ENCODE data around the gene DTD1.

The DTD1 gene

GRCh38 chr20:18801516-18801915 is 213.7 kb downstream of the DTD1 start:
- TF ChIP-seq, protein P1, sequence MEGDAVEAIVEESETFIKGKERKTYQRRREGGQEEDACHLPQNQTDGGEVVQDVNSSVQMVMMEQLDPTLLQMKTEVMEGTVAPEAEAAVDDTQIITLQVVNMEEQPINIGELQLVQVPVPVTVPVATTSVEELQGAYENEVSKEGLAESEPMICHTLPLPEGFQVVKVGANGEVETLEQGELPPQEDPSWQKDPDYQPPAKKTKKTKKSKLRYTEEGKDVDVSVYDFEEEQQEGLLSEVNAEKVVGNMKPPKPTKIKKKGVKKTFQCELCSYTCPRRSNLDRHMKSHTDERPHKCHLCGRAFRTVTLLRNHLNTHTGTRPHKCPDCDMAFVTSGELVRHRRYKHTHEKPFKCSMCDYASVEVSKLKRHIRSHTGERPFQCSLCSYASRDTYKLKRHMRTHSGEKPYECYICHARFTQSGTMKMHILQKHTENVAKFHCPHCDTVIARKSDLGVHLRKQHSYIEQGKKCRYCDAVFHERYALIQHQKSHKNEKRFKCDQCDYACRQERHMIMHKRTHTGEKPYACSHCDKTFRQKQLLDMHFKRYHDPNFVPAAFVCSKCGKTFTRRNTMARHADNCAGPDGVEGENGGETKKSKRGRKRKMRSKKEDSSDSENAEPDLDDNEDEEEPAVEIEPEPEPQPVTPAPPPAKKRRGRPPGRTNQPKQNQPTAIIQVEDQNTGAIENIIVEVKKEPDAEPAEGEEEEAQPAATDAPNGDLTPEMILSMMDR (IDR thresholded peaks at IDR 0.05; ENCODE audit: low read depth, low read length, missing control alignments): no peak
- no peak for DNase-seq (ENCODE audit: low read depth)
- in situ Hi-C loops (cut with HindIII; ENCODE audit: low sequenced_read_pairs): no loop called here
- no peak overlapping the region for H3K4me3 ChIP-seq (ENCODE audit: low read depth, low read length)

GRCh38 chr20:18802012-18802634 is 214.3 kb downstream of the DTD1 start:
- in situ Hi-C loops (cut with HindIII; ENCODE audit: low sequenced_read_pairs): no loop called here
- TF ChIP-seq, protein P1 (IDR thresholded peaks at IDR 0.05; ENCODE audit: low read depth, low read length, missing control alignments): no peak
- H3K4me3 ChIP-seq (ENCODE audit: low read depth, low read length): no peak overlapping the region
- DNase-seq (ENCODE audit: low read depth): no peak

- TF ChIP-seq, protein P1 (IDR thresholded peaks at IDR 0.05; ENCODE audit: low read depth, low read length, missing control alignments): no peak
- DNase-seq (ENCODE audit: low read depth): no peak
- in situ Hi-C loops (cut with HindIII; ENCODE audit: low sequenced_read_pairs): no loop called here
- no peak overlapping the region for H3K4me3 ChIP-seq (ENCODE audit: low read depth, low read length)
These were observed 218.0 kb downstream of the DTD1 start for GRCh38 chr20:18805881-18806280.

- no peak for DNase-seq (ENCODE audit: low read depth)
- no peak overlapping the region for H3K4me3 ChIP-seq (ENCODE audit: low read depth, low read length)
- in situ Hi-C loops (cut with HindIII; ENCODE audit: low sequenced_read_pairs): no loop called here
- TF ChIP-seq, protein P1 (IDR thresholded peaks at IDR 0.05; ENCODE audit: low read depth, low read length, missing control alignments): no peak
These were observed 220.9 kb downstream of the DTD1 start for GRCh38 chr20:18808712-18809111.

- DNase-seq (ENCODE audit: low read depth): no peak
- no peak overlapping the region for H3K4me3 ChIP-seq (ENCODE audit: low read depth, low read length)
- TF ChIP-seq, protein P1 (IDR thresholded peaks at IDR 0.05; ENCODE audit: low read depth, low read length, missing control alignments): no peak
- in situ Hi-C loops (cut with HindIII; ENCODE audit: low sequenced_read_pairs): no loop called here
These were observed 223.3 kb downstream of the DTD1 start for GRCh38 chr20:18811186-18811585.

- DNase-seq (ENCODE audit: low read depth): no peak
- in situ Hi-C loops (cut with HindIII; ENCODE audit: low sequenced_read_pairs): no loop called here
- H3K4me3 ChIP-seq (ENCODE audit: low read depth, low read length): no peak overlapping the region
- TF ChIP-seq, protein P1 (IDR thresholded peaks at IDR 0.05; ENCODE audit: low read depth, low read length, missing control alignments): no peak
These were observed 224.1 kb downstream of the DTD1 start for GRCh38 chr20:18811904-18812303.
